Effector memory CD4-positive, alpha-beta T cell (primary cell): ENCODE results near the gene NEDD4L.

ENCODE experiments used
- DNase-seq, 3 donors: peaks; one replicate each; pipeline ENCODE4 v3.0.0-alpha.2; 2020
- H3K27ac ChIP-seq: 2 replicates; pipeline ENCODE4 v1.7.0; 2013; ENCODE audit warnings: mild to moderate bottlenecking, low read length, moderate library complexity; ENCODE audit not compliant: insufficient read depth, poor library complexity, severe bottlenecking
- H3K27me3 ChIP-seq: replicated peaks from 2 replicates; pipeline ENCODE4 v1.7.0; 2013; ENCODE audit warnings: mild to moderate bottlenecking, low read length; ENCODE audit not compliant: insufficient read depth, control insufficient read depth, poor library complexity, severe bottlenecking
- H3K36me3 ChIP-seq: 2 replicates; pipeline ENCODE4 v1.7.0; 2013; ENCODE audit warnings: mild to moderate bottlenecking, low read length, moderate library complexity; ENCODE audit not compliant: control insufficient read depth, insufficient read depth
- H3K4me1 ChIP-seq: 2 replicates; pipeline ENCODE4 v1.7.0; 2013; ENCODE audit warnings: low read length, mild to moderate bottlenecking; ENCODE audit not compliant: control insufficient read depth, insufficient read depth, poor library complexity, severe bottlenecking
- H3K4me3 ChIP-seq: 2 replicates; pipeline ENCODE4 v1.7.0; 2013; ENCODE audit warnings: low read length, low read depth, mild to moderate bottlenecking; ENCODE audit not compliant: insufficient read depth, poor library complexity, severe bottlenecking
- H3K9me3 ChIP-seq: 2 replicates; pipeline ENCODE4 v1.7.0; 2013; ENCODE audit warnings: mild to moderate bottlenecking, low read length, moderate library complexity; ENCODE audit not compliant: control insufficient read depth

The NEDD4L gene

GRCh38 chr18:58042826-58043490, 1.1 kb upstream of the NEDD4L start:
- peak overlapping the region; percentile 74 for H3K4me3 ChIP-seq
- peaks cover 4% of the 10 kb centered on the region for H3K27me3 ChIP-seq
- H3K9me3 ChIP-seq = no peaks in the 10 kb centered on the region
- no peak for DNase-seq
- H3K27ac ChIP-seq = no peak overlapping the region
- no peaks in the 10 kb centered on the region for H3K36me3 ChIP-seq
- peaks cover 9% of the 10 kb centered on the region for H3K4me1 ChIP-seq

GRCh38 chr18:58044370-58045241, 580 bp downstream of the NEDD4L start:
- H3K27me3 ChIP-seq = peaks cover 4% of the 10 kb centered on the region
- H3K9me3 ChIP-seq = no peaks in the 10 kb centered on the region
- H3K4me3 ChIP-seq = peak overlapping the region; percentile 74
- H3K36me3 ChIP-seq = no peaks in the 10 kb centered on the region
- DNase-seq = peak; percentile 16 to 20 (median 19)
- H3K4me1 ChIP-seq = peaks cover 9% of the 10 kb centered on the region
- no peak overlapping the region for H3K27ac ChIP-seq

GRCh38 chr18:58045242-58046092, 1.4 kb downstream of the NEDD4L start:
- no peaks in the 10 kb centered on the region for H3K36me3 ChIP-seq
- peaks cover 4% of the 10 kb centered on the region for H3K27me3 ChIP-seq
- peaks cover 9% of the 10 kb centered on the region for H3K4me1 ChIP-seq
- no peaks in the 10 kb centered on the region for H3K9me3 ChIP-seq
- H3K4me3 ChIP-seq = peak overlapping the region; percentile 74
- DNase-seq = no peak
- H3K27ac ChIP-seq = no peak overlapping the region

- Histone ChIP-seq H3K27ac (no peak overlapping the region), H3K4me3 (no peak overlapping the region), H3K4me1 (peaks cover 9% of the 10 kb centered on the region), H3K27me3 (peaks cover 4% of the 10 kb centered on the region), H3K36me3 (no peaks in the 10 kb centered on the region), H3K9me3 (no peaks in the 10 kb centered on the region)
- no peak for DNase-seq
Observed at GRCh38 chr18:58046093-58046793, 2.2 kb downstream of the NEDD4L start.

GRCh38 chr18:58046794-58047555, 2.9 kb downstream of the NEDD4L start:
- peaks cover 4% of the 10 kb centered on the region for H3K27me3 ChIP-seq
- DNase-seq = no peak
- no peak overlapping the region for H3K27ac ChIP-seq
- H3K4me3 ChIP-seq = no peak overlapping the region
- H3K36me3 ChIP-seq = no peaks in the 10 kb centered on the region
- no peaks in the 10 kb centered on the region for H3K9me3 ChIP-seq
- H3K4me1 ChIP-seq = peaks cover 9% of the 10 kb centered on the region

- H3K4me1 ChIP-seq = peaks cover 9% of the 10 kb centered on the region
- no peak for DNase-seq
Observed at GRCh38 chr18:58047556-58047882, 3.5 kb downstream of the NEDD4L start.

DNA sequence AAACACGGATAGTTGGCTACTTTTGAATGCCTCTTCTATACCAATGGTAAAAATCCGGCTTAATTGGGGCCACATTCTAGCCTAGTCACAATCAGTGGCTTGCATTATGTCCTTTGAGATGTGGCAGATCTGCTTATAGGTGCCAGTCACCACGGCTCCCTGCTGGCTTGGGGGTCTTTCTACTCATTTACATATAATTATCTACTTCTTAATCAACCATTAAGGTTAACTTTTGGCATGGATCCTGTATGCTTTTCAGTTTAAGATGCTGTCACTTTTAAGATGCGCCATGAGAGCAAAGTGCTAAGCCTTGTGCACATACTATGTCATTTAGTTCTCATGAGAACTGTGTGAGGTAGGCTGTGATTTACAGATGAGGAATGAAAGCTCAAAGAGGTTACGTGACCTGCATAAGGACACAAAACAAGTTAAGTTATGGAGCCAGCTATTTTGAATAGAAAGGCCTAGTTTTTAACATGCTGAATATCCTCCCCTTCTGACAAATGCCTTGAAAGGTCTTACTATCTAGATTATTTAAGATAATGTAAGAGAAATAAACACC, 4.1 kb downstream of the NEDD4L start:
- Histone ChIP-seq H3K27ac (no peak overlapping the region), H3K4me1 (peaks cover 4% of the 10 kb centered on the region), H3K4me3 (no peak overlapping the region)

More at GRCh38 chr18:58047556-58047882, 3.5 kb downstream of the NEDD4L start:
- Histone ChIP-seq H3K27ac (no peak overlapping the region), H3K36me3 (no peaks in the 10 kb centered on the region), H3K4me3 (no peak overlapping the region), H3K27me3 (peaks cover 4% of the 10 kb centered on the region), H3K9me3 (no peaks in the 10 kb centered on the region)

GRCh38 chr18:58049000-58049688, 5.1 kb downstream of the NEDD4L start:
- Histone ChIP-seq H3K9me3 (no peaks in the 10 kb centered on the region), H3K36me3 (no peaks in the 10 kb centered on the region), H3K4me1 (peaks cover 4% of the 10 kb centered on the region), H3K27me3 (peaks cover 4% of the 10 kb centered on the region), H3K27ac (no peak overlapping the region), H3K4me3 (no peak overlapping the region)
- DNase-seq = no peak

More for the DNA sequence above, 4.1 kb downstream of the NEDD4L start:
- H3K9me3 ChIP-seq = no peaks in the 10 kb centered on the region
- peaks cover 4% of the 10 kb centered on the region for H3K27me3 ChIP-seq
- no peaks in the 10 kb centered on the region for H3K36me3 ChIP-seq
- no peak for DNase-seq
